HL-60/S4 treated with retinoic acid at 250 ng/mL for 4 days and 3 days (cell line): ENCODE measurements around the gene TBC1D8.
"Not testable (repeated sequence)": the region's sequence is repeated elsewhere in the genome, so short reads cannot be mapped to it uniquely, and the experiment has no call there.

ENCODE experiments used
- in situ Hi-C: fragments of 300-500 bp; cut with MboI; formaldehyde crosslinking; loops from 2 replicates; pipeline ENCODE4 v1.7.0; 2022; ENCODE audit warnings: low sequenced_read_pairs

Gene TBC1D8

DNA sequence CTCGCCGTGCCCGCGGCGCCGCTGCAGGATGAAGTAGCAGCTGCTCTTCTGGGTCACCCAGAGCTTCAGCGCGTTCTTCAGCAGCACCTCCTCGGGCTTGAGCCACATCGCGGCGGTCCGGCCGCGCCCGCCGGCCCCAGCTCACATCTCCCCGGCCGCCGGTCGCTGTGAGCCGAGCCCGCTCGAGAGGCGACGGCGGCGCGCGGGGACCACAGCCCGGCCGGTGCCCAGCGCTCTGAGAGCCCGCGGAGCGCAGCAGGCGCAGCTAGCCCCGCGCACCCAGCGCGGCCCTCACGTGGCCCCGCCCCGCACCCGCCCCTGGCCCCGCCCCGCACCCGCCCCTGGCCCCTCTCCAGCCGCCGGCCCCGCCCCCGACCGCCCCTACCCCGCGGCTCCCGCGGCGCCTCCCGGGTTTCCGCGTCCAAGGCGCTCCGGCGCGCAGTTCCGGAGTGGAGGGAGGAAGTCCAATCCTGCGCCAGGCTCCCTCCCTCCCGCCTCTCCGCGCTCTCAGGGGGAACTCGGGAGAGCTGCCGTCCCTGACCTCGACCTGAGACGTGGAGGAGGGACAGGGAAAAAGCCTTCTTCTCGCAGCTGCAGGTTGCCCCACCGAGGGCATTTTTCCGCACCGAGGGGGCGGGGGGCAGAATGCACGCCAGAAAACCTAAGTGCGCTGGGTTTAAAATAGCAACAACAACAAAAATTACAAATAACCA is at the start of gene TBC1D8:
Gene TBC1D8, minus strand, starts transcription at position 237 of the 713 bp plus-strand sequence. Its CDS starts 129 bp downstream, at position 108.
- in situ Hi-C loops, result no loop called here

DNA sequence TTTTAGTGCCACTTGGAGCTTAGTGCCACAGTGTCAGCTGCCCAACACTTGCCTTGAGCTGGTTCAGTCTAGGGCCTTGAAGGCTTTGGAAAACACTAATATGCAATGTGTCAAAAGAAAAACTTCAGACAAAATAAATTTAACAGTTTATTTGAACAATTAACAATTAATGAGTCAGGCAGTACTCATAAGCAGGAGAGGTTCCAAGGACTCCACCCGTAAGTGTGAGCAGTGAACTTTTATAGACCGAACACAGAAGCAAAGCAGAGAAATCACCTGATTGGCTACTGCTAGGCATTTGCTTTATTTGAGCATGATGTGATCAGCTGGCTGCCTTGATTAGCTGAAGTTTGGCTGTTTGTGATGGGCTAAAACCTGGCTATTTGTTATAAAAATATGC is 49.5 kb upstream of the TBC1D8 start:
- in situ Hi-C loops, result no loop called here

DNA sequence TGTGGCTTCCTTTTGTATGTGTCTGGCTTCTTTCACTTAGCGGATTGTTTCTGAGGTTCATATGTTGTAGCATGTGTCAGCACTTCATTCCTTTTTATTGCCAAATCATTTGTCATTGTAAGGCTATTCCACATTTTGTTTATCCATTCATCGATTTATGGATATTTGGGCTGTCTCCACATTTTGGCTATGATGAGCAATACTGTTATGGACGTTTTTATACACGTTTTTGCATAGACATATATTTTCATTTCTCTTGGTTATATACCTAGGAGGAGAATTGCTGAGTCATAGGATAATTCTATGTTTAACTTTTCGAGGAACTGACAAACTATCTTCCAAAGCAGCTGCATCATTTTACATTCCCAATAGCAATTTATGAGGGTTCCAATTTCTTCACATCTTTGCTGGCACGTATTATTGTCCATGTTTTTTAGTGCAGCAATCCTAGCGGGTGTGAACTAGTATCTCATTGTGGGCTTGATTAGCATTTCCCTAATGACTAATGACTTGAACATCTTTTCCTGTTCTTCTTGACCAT is 48.1 kb upstream of the TBC1D8 start:
- in situ Hi-C loops, result loop anchor here (25.0 kb wide), 1 partner anchor 587 kb away; no protein-coding TSS in a partner anchor

DNA sequence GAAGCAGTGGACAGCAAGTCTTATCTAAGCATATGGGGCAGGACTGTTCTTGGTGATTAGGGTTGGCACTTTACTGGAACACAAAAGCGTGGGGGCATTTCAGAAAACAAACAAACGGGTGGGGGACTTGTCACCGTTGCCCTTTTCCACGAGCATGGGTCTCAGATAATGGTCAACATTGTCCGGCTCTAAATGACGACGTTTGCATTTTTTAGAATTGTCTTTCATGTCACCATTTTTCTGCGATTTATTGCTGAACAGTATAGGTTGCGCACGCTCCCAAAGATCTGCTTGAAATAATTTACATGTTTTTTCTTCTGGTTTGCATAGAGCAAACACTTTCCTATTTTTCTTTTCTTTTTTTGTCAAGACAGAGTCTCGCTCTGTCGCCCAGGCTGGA is 46.6 kb upstream of the TBC1D8 start:
- in situ Hi-C loops, result loop anchor here (25.0 kb wide), 1 partner anchor 586 kb away; no protein-coding TSS in a partner anchor

- in situ Hi-C loops, result loop anchor here (25.0 kb wide), 1 partner anchor 585 kb away; no protein-coding TSS in a partner anchor
Measured at GRCh38 chr2:101197215-101197745, 46.1 kb upstream of the TBC1D8 start.

DNA sequence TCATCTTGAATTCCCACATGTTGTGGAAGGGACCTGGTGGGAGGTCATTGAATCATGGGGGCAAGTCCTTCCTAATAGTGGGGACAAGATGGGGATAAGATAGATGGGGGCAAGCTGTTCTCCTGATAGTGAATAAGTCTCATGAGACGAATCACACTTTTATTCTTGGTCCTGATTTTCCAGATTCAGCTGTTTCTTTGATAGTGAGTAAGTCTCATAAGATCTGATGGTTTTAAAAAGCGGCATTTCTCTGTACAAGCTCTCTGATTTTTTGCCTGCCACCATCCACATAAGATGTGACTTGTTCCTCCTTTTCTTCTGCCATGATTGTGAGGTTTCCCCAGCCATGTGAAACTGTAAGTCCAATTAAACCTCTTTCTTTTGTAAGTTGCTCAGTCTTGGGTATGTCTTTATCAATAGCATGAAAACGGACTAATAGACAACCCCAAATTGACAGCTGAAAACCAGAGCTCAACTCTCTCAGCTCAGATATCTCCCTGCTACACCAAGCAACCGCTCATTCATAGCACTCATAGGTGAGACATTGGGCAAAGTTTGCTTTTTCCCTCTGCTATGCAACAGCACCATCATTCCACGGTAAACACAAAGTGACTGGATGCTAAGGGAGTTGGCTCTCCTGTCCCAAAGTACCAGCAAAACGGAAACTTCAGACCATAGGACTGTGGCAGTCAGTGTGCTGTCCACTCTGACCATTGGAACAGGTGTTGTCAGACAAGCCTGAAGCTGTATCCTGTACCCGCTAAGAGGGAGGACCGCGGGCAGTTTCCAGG is 44.9 kb upstream of the TBC1D8 start:
- in situ Hi-C loops, result loop anchor here (25.0 kb wide), 1 partner anchor 584 kb away; no protein-coding TSS in a partner anchor

DNA sequence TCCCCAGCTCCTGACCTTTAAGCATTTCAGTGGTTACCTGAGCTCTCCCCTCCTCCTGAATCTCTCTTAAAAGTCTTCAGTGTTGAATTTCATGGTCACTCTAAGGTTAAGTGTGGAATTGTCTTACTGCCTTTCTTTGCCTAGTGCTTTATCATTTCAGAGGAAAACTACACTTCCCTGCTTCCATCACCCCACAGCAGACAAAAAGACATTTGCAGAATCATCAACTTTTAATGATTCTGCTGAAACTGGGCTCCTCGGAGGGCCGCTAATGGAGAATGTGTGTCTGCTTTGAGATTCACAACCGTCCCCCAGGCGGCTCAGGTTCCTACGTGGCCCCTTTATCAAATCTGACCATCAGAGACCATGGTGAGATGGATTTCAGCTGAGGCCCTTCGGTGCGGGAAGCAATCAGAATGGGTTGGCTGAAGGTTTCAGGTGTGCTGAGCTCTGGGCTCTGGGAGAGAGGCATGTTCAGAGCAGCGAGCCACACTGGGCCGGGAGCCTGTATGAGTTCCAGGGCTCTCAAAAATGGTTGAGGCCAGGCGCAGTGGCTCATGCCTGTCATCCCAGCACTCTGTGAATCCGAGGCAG is 41.9 kb upstream of the TBC1D8 start:
- in situ Hi-C loops, result loop anchor here (25.0 kb wide), 1 partner anchor 581 kb away; no protein-coding TSS in a partner anchor

DNA sequence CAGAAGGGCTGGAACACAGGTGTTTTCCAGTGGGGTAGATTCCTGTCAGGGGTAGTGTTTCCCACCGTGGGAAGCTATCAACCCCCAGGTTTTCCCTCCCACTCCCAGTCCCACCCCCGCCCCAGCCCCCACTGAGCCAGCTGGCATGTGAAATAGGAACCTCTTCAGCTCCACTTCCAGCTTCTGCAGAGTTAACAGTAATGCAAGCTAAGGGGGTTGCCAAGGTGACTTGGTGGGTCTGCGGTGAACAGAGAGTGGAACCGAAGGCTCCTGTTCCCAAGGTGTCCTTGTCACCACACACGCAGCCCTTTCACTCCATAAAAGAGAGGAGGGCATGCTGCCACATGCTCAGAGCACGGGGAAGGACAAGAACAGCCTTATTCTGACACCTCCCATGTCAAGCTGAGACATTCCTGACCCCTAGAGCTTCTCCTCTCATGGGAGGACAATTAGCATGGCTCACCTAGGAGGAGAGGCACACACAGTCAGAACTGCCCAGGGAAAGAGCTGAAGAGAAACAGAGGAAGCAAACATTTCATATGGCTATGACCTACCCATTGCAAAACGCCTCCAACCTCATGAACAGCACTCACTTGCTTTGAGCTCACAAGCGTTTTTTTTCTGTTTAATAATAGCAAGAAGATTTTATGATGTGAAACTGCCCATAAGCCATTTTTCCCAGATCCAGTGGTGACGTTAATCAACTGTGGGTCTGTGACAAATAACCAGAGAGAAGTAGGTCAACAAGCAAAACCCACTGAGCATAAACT is 39.8 kb upstream of the TBC1D8 start:
- in situ Hi-C loops, result loop anchor here (25.0 kb wide), 1 partner anchor 579 kb away; no protein-coding TSS in a partner anchor

DNA sequence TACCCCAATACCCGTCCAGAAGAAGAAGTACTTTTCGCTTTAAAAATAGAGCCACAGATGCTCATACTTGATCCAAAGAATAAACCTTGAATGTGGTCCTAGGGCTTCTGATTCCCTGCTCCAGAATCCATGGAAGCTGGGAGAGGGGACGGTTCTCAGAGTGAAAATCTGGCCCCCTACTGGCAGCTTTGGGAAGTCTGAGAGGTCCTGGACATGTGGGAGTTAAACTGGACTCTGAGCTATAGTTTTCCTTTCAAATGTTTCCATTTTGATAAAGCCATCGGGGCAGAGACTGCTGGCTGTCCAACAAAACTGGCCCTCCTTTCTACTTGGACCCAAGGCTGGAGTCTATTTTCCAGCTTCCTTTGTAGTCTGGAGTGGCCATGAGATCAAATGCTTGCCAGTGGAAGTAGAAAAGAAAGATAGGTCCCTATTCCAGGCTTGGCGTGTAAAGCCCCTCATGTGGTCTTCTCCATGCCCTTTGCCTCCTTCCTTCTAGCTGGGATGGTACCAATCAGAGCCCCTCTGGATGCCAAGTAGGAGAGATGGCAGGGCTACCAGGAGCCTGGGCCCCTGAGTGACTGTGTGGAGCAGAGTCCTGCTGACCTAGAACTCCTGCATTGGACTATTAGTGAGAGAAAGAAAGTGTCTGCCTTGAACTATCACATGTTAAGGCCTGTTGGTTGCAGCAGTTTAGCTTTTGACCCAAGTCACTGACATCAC is 37.7 kb upstream of the TBC1D8 start:
- in situ Hi-C loops, result loop anchor here (25.0 kb wide), 1 partner anchor 577 kb away; no protein-coding TSS in a partner anchor

DNA sequence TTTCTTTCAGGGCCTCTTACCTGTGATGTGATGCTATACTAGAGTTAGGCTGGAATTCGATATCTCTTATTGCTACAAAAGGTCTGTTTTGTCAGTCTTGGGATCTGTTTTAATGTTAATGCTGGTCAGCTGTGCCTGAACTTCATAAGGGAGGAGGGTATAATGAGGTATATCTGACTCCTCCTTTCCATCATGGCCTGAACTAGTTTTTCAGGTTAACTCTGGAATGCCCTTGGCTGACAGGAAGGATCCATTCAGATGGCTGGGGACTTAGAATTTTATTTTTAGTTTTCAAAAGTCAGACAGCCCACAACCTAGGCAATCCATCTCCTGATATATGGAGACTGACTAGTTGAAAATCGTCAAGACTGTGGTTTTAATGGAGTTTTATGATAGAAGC is 35.9 kb upstream of the TBC1D8 start:
- in situ Hi-C loops, result loop anchor here (25.0 kb wide), 1 partner anchor 575 kb away; no protein-coding TSS in a partner anchor

DNA sequence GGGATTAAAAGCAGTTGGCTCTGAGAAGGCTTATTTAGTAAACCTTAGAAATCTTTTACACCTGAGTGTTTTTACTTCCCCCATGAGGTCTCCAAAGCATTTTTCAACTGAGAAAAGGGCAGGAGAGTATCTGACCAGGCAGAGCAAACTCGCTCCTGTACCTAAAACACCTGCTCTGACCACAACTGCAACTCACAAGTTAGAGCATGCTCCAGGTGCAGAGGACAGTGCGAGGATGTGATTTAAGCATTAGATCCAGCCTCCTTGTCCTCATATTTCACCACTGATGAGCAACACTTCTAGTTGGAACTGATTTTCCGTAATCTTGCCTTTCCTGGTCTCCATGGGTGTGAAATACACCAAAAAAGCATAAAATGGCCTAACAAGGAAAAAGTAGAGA is 34.5 kb upstream of the TBC1D8 start:
- in situ Hi-C loops, result loop anchor here (25.0 kb wide), 1 partner anchor 573 kb away; no protein-coding TSS in a partner anchor

DNA sequence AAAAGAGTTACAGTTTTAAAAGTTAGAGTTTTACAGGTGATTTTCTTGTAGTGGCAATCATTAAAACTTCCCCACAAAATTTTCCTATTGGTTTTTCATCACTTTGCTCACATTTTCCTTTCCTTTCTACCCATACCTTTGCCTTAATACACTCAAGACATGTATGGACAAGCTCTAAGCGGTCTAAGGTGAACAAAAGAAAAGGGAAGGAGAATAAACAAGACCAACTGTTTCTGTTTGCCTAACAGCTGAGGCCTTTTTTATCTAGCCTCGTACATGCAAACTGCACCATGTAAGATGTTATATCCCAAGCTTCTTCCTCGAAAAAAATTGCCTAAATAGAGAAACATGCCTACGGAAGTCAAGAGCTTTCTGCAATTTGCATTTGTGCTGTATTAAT is 33.9 kb upstream of the TBC1D8 start:
- in situ Hi-C loops, result loop anchor here (25.0 kb wide), 1 partner anchor 573 kb away; no protein-coding TSS in a partner anchor

GRCh38 chr2:101179982-101180381 is 28.8 kb upstream of the TBC1D8 start:
- in situ Hi-C loops, result loop anchor here (25.0 kb wide), 1 partner anchor 568 kb away; no protein-coding TSS in a partner anchor

- in situ Hi-C loops, result loop anchor here (25.0 kb wide), 1 partner anchor 565 kb away; no protein-coding TSS in a partner anchor
Measured at GRCh38 chr2:101176803-101177202, 25.6 kb upstream of the TBC1D8 start.

- in situ Hi-C loops, result loop anchor here (25.0 kb wide), 1 partner anchor 564 kb away; no protein-coding TSS in a partner anchor
Measured at GRCh38 chr2:101175991-101176390, 24.8 kb upstream of the TBC1D8 start.

DNA sequence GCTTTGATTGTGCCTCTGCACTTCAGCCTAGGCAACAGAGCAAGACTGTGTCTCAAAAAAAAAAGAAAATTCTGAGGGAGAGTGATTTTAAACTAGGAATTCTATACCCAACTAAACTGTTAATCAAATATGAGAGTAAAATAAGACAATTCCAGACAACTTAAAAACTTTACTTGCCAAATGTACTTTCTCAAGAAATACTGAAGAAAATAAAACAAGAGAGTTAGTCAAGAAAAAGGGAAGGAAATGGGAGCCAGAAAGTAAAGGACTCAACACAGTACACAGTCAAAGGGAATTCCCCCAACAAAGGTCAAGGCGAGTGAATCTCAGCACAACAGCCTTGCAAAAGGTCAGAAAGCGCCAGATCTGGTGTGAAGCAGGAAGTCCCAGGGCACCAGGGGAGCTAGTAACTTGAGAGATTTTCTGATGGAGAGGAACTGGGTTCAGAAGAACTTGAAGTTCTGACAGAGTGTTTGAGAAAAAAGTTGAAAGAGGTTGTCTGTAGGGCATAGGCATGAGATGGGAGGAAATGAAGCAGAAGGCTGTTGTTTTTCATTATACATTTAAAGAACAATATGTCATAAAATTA is 22.6 kb upstream of the TBC1D8 start:
- in situ Hi-C loops, result no loop called here

GRCh38 chr2:101169822-101170221 is 18.6 kb upstream of the TBC1D8 start:
- in situ Hi-C loops, result not testable (repeated sequence)

GRCh38 chr2:101168706-101169105 is 17.5 kb upstream of the TBC1D8 start:
- in situ Hi-C loops, result no loop called here
